Right cardiac atrium (tissue), 5 donors: Measurements from ENCODE around the gene S100A6. TPM values are rescaled to one million over a fixed set of nuclear protein-coding genes. Genes with fewer than 3 reads are reported as not detected.

Experiments
- ATAC-seq, 2 donors: fragments of 200-7000 bp; cut with Tn5 transposase; one replicate each; pipeline versions ENCODE4 v1.8.0 to v1.9.1; 2020; ENCODE audit warnings: moderate library complexity in 2 of 2, mild to moderate bottlenecking in 1 of 2
- DNase-seq, 3 donors: peaks; one replicate each; pipeline ENCODE4 v3.0.0-alpha.2; 2020
- H3K27ac ChIP-seq: one replicate; pipeline ENCODE4 v1.5.1; 2013; ENCODE audit warnings: mild to moderate bottlenecking, low read length, control low read depth, moderate library complexity
- H3K27me3 ChIP-seq: one replicate; pipeline ENCODE4 v1.6.1; 2013; ENCODE audit not compliant: control insufficient read depth, insufficient read depth
- H3K4me1 ChIP-seq: one replicate; pipeline ENCODE4 v1.6.1; 2013; ENCODE audit warnings: low read length; ENCODE audit not compliant: control insufficient read depth, insufficient read depth
- H3K4me3 ChIP-seq: one replicate; pipeline ENCODE4 v1.5.1; 2013; ENCODE audit warnings: low read length, control low read depth
- H3K9me3 ChIP-seq: one replicate; pipeline ENCODE4 v1.6.1; 2013; ENCODE audit warnings: low read length; ENCODE audit not compliant: control insufficient read depth
- WGBS: extraction: QIAGEN DNeasy Blood & Tissue Kit; methylation state at CpG from one replicate; pipeline ENCODE4 v1.1.7; 2013; 5-methylcytosine and 5-hydroxymethylcytosine counted together
- intact Hi-C, 4 donors: fragments of 100-400 bp; cut with DNase I; formaldehyde crosslinking; loops; one replicate each; pipeline versions ENCODE4 v1.11.0 to v1.14.0; 2022 to 2023
- polyA plus RNA-seq: library from polyadenylated mRNA; stranded (reverse); fragments of 200-250 nt; gene quantifications from one replicate; pipeline ENCODE4 v1.2.3, GENCODE V29; 2013
- total RNA-seq, 4 donors: library from RNA; stranded (reverse); fragmentation: NEBNext Ultra II Directional; extraction: Animal tissue kit (Norgen Biotek cat#: 25700); gene quantifications; one replicate each; pipeline ENCODE4 v1.2.1, GENCODE V29; 2021
- donor health status: healthy with polysubstance abuse.
- donor health status: DM: no; HTN: yes; CAD: no.
- donor health status: DM: no; HTN: no; CAD: no.
- donor health status: DM: no; HTN: yes; CAD: no; lungs with severe emphysema.
- donor health status: DM: yes; HTN: yes; CAD: no.

Gene S100A6
- total and polyA plus RNA-seq, 5 donors = 334 to 819 (median 432) TPM

- Histone ChIP-seq H3K27me3 (no peaks in the 10 kb centered on the region), H3K4me1 (peaks cover 20% of the 10 kb centered on the region), H3K9me3 (no peaks in the 10 kb centered on the region), H3K4me3 (peak within 1 kb of the TSS; percentile 38), H3K27ac (peak within 1 kb of the TSS; percentile 58)
- DNase-seq = peak; percentile 96 to 98 (median 98)
- peak; percentile 88 to 89 for ATAC-seq
- WGBS = 39% methylated on average over 19 of the region's 19 CpGs
- intact Hi-C loops = no loop called here
These were observed 9.6 kb upstream of the S100A6 start, which contains the start of gene S100A4 for GRCh38 chr1:153545067-153546055. TSS of gene S100A4 (minus strand) at chr1:153545806. CDS start at chr1:153544794, 1,012 bp downstream.

GRCh38 chr1:153544453-153545066, 8.8 kb upstream of the S100A6 start:
- ATAC-seq (no peak), DNase-seq (no peak)
- H3K9me3 ChIP-seq = no peaks in the 10 kb centered on the region
- H3K4me1 ChIP-seq = peaks cover 13% of the 10 kb centered on the region
- no peaks in the 10 kb centered on the region for H3K27me3 ChIP-seq
- H3K4me3 ChIP-seq = peak overlapping the region; percentile 18
- intact Hi-C loops = no loop called here
- H3K27ac ChIP-seq = peak overlapping the region; percentile 58
- WGBS = 61% methylated on average over 10 of the region's 10 CpGs

GRCh38 chr1:153543736-153544135, 7.9 kb upstream of the S100A6 start:
- H3K27me3 ChIP-seq = no peaks in the 10 kb centered on the region
- no peaks in the 10 kb centered on the region for H3K9me3 ChIP-seq
- WGBS = 84% methylated on average over 4 of the region's 4 CpGs
- ATAC-seq = no peak
- intact Hi-C loops = no loop called here
- DNase-seq = no peak
- peaks cover 10% of the 10 kb centered on the region for H3K4me1 ChIP-seq
- no peak overlapping the region for H3K27ac ChIP-seq
- no peak overlapping the region for H3K4me3 ChIP-seq

- H3K9me3 ChIP-seq = no peaks in the 10 kb centered on the region
- H3K27me3 ChIP-seq = no peaks in the 10 kb centered on the region
- DNase-seq = no peak
- intact Hi-C loops = no loop called here
- no peak for ATAC-seq
- H3K4me1 ChIP-seq = peaks cover 10% of the 10 kb centered on the region
- H3K27ac ChIP-seq = no peak overlapping the region
- WGBS = 74% methylated on average over 13 of the region's 13 CpGs
- H3K4me3 ChIP-seq = no peak overlapping the region
These were observed 7.3 kb upstream of the S100A6 start for GRCh38 chr1:153542956-153543711.

- H3K4me3 ChIP-seq = no peak overlapping the region
- ATAC-seq (no peak), DNase-seq (no peak)
- 74% methylated on average over 13 of the region's 13 CpGs for WGBS
- no peaks in the 10 kb centered on the region for H3K27me3 ChIP-seq
- no peaks in the 10 kb centered on the region for H3K9me3 ChIP-seq
- no peak overlapping the region for H3K27ac ChIP-seq
- intact Hi-C loops = no loop called here
- H3K4me1 ChIP-seq = peaks cover 10% of the 10 kb centered on the region
These were observed 6.1 kb upstream of the S100A6 start for GRCh38 chr1:153541641-153542590.

GRCh38 chr1:153540394-153541361, 4.9 kb upstream of the S100A6 start, which contains the start of gene S100A5:
TSS of gene S100A5 (minus strand) at chr1:153540934. CDS start at chr1:153540191, 743 bp downstream.
- H3K4me3 ChIP-seq = no peak within 1 kb of the TSS
- DNase-seq = no peak
- peaks cover 10% of the 10 kb centered on the region for H3K4me1 ChIP-seq
- intact Hi-C loops = no loop called here
- no peak within 1 kb of the TSS for H3K27ac ChIP-seq
- H3K27me3 ChIP-seq = no peaks in the 10 kb centered on the region
- no peak for ATAC-seq
- 83% methylated on average over 11 of the region's 11 CpGs for WGBS
- H3K9me3 ChIP-seq = no peaks in the 10 kb centered on the region

GRCh38 chr1:153539395-153540093, 3.8 kb upstream of the S100A6 start:
- no peak overlapping the region for H3K27ac ChIP-seq
- H3K4me1 ChIP-seq = peaks cover 5% of the 10 kb centered on the region
- no peaks in the 10 kb centered on the region for H3K27me3 ChIP-seq
- intact Hi-C loops = no loop called here
- ATAC-seq (no peak), DNase-seq (no peak)
- H3K9me3 ChIP-seq = no peaks in the 10 kb centered on the region
- no peak overlapping the region for H3K4me3 ChIP-seq
- WGBS = 87% methylated on average over 4 of the region's 4 CpGs

- WGBS = 78% methylated on average over 6 of the region's 6 CpGs
- Histone ChIP-seq H3K4me1 (no peaks in the 10 kb centered on the region), H3K27me3 (no peaks in the 10 kb centered on the region), H3K9me3 (no peaks in the 10 kb centered on the region), H3K4me3 (no peak overlapping the region), H3K27ac (no peak overlapping the region)
- intact Hi-C loops = no loop called here
- ATAC-seq (no peak), DNase-seq (peak in 1 of 3 donors; percentile 56)
These were observed 2.6 kb upstream of the S100A6 start for GRCh38 chr1:153538315-153538821.

- intact Hi-C loops = no loop called here
- over 99% methylated on average over 6 of the region's 6 CpGs for WGBS
- H3K4me3 ChIP-seq = no peak overlapping the region
- H3K27me3 ChIP-seq = no peaks in the 10 kb centered on the region
- ATAC-seq (no peak), DNase-seq (no peak)
- H3K27ac ChIP-seq = no peak overlapping the region
- no peaks in the 10 kb centered on the region for H3K9me3 ChIP-seq
- no peaks in the 10 kb centered on the region for H3K4me1 ChIP-seq
These were observed 1.6 kb upstream of the S100A6 start for GRCh38 chr1:153537376-153537730.
